HFFc6 (cell line): ENCODE results near the gene INKA2. TPM values are rescaled to one million over a fixed set of nuclear protein-coding genes. Genes with fewer than 3 reads are reported as not detected.

Experiments used
- DNase-seq: peaks from one replicate; pipeline ENCODE4 v3.0.0-alpha.2; 2018
- H3K27ac Mint-ChIP-seq: 2 replicates; pipeline ENCODE4 v1.8.0; 2020; ENCODE audit warnings: mild to moderate bottlenecking, mixed read lengths
- H3K27me3 Mint-ChIP-seq: 2 replicates; pipeline ENCODE4 v1.8.0; 2021; ENCODE audit warnings: mild to moderate bottlenecking, moderate library complexity, mixed read lengths; ENCODE audit not compliant: insufficient read depth
- H3K36me3 Mint-ChIP-seq: 2 replicates; pipeline ENCODE4 v1.8.0; 2021; ENCODE audit warnings: low read depth, mixed read lengths
- H3K4me1 Mint-ChIP-seq: 2 replicates; pipeline ENCODE4 v1.8.0; 2020; ENCODE audit warnings: low read depth, mixed read lengths
- H3K4me3 Mint-ChIP-seq: 2 replicates; pipeline ENCODE4 v1.8.0; 2020; ENCODE audit warnings: mild to moderate bottlenecking, moderate library complexity, mixed read lengths
- H3K9me3 Mint-ChIP-seq: 2 replicates; pipeline ENCODE4 v1.8.0; 2020; ENCODE audit warnings: mild to moderate bottlenecking, mixed read lengths
- total RNA-seq, 6 experiments: library from RNA; stranded (reverse); fragmentation: NEBNext Ultra II Directional; extraction: Animal tissue kit (Norgen Biotek cat#: 25700); gene quantifications; 2 replicates in 1 of 6; 3 replicates in 5 of 6; pipeline ENCODE4 v1.2.3, GENCODE V29; 2021
- TF ChIP-seq, protein P1 (sequence below): fragments of 200-600 bp; sonication (generic); IDR thresholded peaks from 2 replicates; pipeline ENCODE4 v1.5.0; 2021; ENCODE audit warnings: antibody characterized with exemption, mild to moderate bottlenecking

INKA2 gene
- total RNA-seq, 6 experiments from 2014 or later, result 1.7 to 3.5 (median 2.6) TPM

DNA sequence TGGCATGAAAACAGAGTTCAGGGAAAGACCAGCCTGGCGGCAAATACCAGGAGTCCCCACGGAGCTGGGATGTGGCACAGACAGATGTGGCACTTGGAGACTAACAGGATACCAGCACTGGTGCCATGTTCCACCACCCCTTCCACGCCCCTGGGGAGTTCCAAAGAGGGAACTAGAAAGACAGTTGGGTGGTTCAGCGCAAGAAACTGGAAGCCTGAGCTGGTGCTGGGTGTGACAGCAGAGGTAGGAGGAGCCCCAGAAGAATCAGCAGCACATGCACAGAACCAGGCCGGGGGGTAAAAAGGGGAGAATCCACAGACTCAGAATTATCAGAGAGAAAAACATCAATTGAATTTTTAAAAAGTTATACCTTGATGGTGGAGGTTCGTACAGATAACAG, 38.9 kb upstream of the INKA2 start:
- H3K27me3 Mint-ChIP-seq, result no peaks in the 10 kb centered on the region; the same call in 1 of the 2 replicates
- H3K36me3 Mint-ChIP-seq, result no peaks in the 10 kb centered on the region
- H3K9me3 Mint-ChIP-seq, result no peaks in the 10 kb centered on the region
- no peak overlapping the region for H3K27ac Mint-ChIP-seq
- DNase-seq, result no peak
- H3K4me3 Mint-ChIP-seq, result no peak overlapping the region; the same call in 1 of the 2 replicates
- peaks cover 38% of the 10 kb centered on the region for H3K4me1 Mint-ChIP-seq
- TF ChIP-seq, protein P1, sequence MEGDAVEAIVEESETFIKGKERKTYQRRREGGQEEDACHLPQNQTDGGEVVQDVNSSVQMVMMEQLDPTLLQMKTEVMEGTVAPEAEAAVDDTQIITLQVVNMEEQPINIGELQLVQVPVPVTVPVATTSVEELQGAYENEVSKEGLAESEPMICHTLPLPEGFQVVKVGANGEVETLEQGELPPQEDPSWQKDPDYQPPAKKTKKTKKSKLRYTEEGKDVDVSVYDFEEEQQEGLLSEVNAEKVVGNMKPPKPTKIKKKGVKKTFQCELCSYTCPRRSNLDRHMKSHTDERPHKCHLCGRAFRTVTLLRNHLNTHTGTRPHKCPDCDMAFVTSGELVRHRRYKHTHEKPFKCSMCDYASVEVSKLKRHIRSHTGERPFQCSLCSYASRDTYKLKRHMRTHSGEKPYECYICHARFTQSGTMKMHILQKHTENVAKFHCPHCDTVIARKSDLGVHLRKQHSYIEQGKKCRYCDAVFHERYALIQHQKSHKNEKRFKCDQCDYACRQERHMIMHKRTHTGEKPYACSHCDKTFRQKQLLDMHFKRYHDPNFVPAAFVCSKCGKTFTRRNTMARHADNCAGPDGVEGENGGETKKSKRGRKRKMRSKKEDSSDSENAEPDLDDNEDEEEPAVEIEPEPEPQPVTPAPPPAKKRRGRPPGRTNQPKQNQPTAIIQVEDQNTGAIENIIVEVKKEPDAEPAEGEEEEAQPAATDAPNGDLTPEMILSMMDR, result no peak

DNA sequence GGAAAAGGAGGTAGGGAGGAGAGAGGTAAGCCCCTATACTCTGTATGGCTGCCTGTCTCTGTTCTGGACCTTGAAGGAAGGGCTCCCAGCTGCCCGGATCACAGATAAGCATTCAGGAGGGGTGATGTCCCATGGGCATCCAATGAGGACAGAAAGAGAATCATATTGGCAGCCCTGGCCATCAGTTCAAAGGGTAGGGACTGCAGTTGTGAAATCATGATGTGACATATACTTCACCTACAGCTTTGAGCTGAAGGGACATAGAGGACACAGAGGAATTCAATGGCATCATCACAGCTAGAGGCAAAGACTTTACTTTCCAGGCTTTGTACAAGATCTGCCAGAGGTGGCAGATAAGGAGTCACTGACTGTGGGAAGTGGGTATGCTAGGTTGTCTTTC, 38.1 kb upstream of the INKA2 start:
- DNase-seq, result no peak
- Mint-ChIP-seq H3K4me3 (no peak overlapping the region), H3K36me3 (no peaks in the 10 kb centered on the region), H3K9me3 (no peaks in the 10 kb centered on the region), H3K27me3 (no peaks in the 10 kb centered on the region; the same call in none of the 2 replicates), H3K27ac (no peak overlapping the region), H3K4me1 (peaks cover 38% of the 10 kb centered on the region)
- TF ChIP-seq, protein P1, result no peak

DNA sequence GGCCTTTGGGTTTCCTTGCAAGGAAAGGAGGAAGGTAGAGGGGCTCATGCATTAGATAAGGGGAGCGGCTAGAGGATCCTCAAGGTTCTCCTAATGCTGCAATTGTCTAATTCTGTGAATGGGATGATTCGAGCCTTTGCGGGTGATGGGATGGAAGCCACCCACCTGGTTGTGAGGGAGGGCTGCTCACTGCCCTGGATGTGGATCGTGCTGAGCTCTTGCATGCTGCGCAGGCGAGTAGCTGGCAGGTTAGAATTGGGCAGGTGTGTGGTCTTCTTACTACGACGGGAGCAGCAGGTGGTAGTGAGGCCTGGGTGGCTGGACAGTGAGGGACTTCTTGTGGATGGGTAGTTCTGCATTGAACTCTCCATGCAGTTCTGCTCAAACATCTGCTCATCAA, 37.7 kb upstream of the INKA2 start:
- H3K9me3 Mint-ChIP-seq, result no peaks in the 10 kb centered on the region
- no peak for DNase-seq
- H3K27ac Mint-ChIP-seq, result no peak overlapping the region
- no peak overlapping the region for H3K4me3 Mint-ChIP-seq
- TF ChIP-seq, protein P1, result no peak
- no peaks in the 10 kb centered on the region for H3K36me3 Mint-ChIP-seq
- no peaks in the 10 kb centered on the region; the same call in none of the 2 replicates for H3K27me3 Mint-ChIP-seq
- H3K4me1 Mint-ChIP-seq, result peaks cover 38% of the 10 kb centered on the region

DNA sequence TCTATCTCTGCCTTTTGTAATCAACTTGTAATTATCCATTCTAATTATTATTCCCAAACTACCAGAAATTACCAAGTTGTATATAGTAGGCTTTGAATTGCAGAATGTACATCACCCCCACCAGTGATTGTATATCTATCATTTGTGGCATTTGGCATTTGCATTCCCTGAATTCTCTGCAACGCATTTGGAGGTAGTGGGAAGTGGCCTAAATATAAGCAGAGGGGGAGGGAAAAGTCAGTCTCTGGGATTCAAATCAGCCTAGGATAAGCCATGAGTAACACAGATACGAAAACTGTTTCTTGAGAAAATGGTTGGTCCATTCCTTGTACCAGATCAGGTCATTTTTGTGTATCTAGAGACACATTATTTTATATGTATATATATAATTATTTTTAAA, 37.2 kb upstream of the INKA2 start:
- no peak overlapping the region for H3K27ac Mint-ChIP-seq
- no peaks in the 10 kb centered on the region for H3K9me3 Mint-ChIP-seq
- no peak overlapping the region for H3K4me3 Mint-ChIP-seq
- no peaks in the 10 kb centered on the region; the same call in none of the 2 replicates for H3K27me3 Mint-ChIP-seq
- TF ChIP-seq, protein P1, result no peak
- DNase-seq, result no peak
- peaks cover 38% of the 10 kb centered on the region for H3K4me1 Mint-ChIP-seq
- no peaks in the 10 kb centered on the region for H3K36me3 Mint-ChIP-seq

DNA sequence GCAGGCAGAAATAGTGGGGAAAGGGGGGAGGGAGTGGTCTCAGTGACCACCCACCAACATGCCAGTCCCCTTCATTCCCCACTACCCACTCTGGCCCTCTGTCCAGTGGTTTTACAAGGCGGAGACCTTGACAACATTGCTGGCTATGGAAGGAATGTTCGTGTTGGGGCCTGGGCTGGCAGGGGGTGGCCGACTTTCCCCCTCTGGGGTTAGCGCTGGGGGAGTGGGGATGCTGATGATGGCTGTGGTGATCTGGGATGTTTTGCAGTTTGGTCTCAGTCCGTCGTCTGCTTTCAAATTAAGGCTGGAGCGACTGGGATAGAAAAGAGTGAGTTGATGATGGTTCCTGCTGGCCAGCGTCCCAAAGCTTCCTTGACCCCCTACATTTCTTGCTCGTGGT, 36.8 kb upstream of the INKA2 start:
- TF ChIP-seq, protein P1, result no peak
- peaks cover 38% of the 10 kb centered on the region for H3K4me1 Mint-ChIP-seq
- no peaks in the 10 kb centered on the region for H3K9me3 Mint-ChIP-seq
- H3K36me3 Mint-ChIP-seq, result no peaks in the 10 kb centered on the region
- H3K4me3 Mint-ChIP-seq, result no peak overlapping the region
- DNase-seq, result no peak
- H3K27ac Mint-ChIP-seq, result no peak overlapping the region
- no peaks in the 10 kb centered on the region; the same call in none of the 2 replicates for H3K27me3 Mint-ChIP-seq

DNA sequence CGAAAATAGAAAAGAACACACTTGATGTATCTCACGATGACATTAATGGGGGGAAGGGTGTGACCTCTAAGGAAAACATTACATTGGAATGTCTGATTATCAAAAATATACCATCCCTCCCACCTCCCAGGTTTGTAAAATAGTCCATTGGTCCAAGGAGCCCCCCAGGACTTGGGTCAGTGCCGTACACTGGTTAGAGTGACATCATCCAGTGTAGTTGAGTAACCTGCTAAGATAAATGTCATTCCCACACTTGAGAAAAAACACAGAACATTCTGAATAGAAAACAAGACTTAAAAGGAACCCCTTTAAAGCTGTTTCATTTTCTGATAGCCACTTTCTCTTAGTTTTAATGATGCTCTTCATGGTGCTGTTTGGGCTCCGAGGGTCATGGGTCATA, 31.7 kb upstream of the INKA2 start:
- H3K4me3 Mint-ChIP-seq, result no peak overlapping the region
- H3K4me1 Mint-ChIP-seq, result peaks cover 8% of the 10 kb centered on the region
- TF ChIP-seq, protein P1, result no peak
- H3K27me3 Mint-ChIP-seq, result no peaks in the 10 kb centered on the region; the same call in 1 of the 2 replicates
- no peak for DNase-seq
- peaks cover 7% of the 10 kb centered on the region; the same call in 1 of the 2 replicates for H3K36me3 Mint-ChIP-seq
- H3K9me3 Mint-ChIP-seq, result no peaks in the 10 kb centered on the region
- H3K27ac Mint-ChIP-seq, result no peak overlapping the region
